WI38 (cell line): ENCODE data around the gene RAB36.

Experiments
- H3K4me3 ChIP-seq: 2 replicates; pipeline ENCODE4 v1.5.1; 2011; ENCODE audit warnings: low read depth, mild to moderate bottlenecking, control low read depth, low read length
- TF ChIP-seq, protein P1 (sequence below): IDR thresholded peaks from 2 replicates; pipeline ENCODE4 v1.5.1; 2012; ENCODE audit warnings: low read depth, mild to moderate bottlenecking, control low read depth, low read length

The RAB36 gene

GRCh38 chr22:23100124-23100801 lies 45.0 kb upstream of the RAB36 start:
- TF ChIP-seq, protein P1, sequence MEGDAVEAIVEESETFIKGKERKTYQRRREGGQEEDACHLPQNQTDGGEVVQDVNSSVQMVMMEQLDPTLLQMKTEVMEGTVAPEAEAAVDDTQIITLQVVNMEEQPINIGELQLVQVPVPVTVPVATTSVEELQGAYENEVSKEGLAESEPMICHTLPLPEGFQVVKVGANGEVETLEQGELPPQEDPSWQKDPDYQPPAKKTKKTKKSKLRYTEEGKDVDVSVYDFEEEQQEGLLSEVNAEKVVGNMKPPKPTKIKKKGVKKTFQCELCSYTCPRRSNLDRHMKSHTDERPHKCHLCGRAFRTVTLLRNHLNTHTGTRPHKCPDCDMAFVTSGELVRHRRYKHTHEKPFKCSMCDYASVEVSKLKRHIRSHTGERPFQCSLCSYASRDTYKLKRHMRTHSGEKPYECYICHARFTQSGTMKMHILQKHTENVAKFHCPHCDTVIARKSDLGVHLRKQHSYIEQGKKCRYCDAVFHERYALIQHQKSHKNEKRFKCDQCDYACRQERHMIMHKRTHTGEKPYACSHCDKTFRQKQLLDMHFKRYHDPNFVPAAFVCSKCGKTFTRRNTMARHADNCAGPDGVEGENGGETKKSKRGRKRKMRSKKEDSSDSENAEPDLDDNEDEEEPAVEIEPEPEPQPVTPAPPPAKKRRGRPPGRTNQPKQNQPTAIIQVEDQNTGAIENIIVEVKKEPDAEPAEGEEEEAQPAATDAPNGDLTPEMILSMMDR = no peak

GRCh38 chr22:23101524-23101923 lies 43.8 kb upstream of the RAB36 start:
- no peak overlapping the region for H3K4me3 ChIP-seq
- TF ChIP-seq, protein P1 = no peak

More at GRCh38 chr22:23100124-23100801, 45.0 kb upstream of the RAB36 start:
- H3K4me3 ChIP-seq = no peak overlapping the region

- TF ChIP-seq, protein P1 = no peak
- no peak overlapping the region for H3K4me3 ChIP-seq
Measured at GRCh38 chr22:23102002-23102655, 43.1 kb upstream of the RAB36 start.

GRCh38 chr22:23102776-23103175 lies 42.5 kb upstream of the RAB36 start:
- H3K4me3 ChIP-seq = no peak overlapping the region
- TF ChIP-seq, protein P1 = no peak

GRCh38 chr22:23103199-23103954 lies 41.9 kb upstream of the RAB36 start:
- TF ChIP-seq, protein P1 = no peak
- H3K4me3 ChIP-seq = no peak overlapping the region

DNA sequence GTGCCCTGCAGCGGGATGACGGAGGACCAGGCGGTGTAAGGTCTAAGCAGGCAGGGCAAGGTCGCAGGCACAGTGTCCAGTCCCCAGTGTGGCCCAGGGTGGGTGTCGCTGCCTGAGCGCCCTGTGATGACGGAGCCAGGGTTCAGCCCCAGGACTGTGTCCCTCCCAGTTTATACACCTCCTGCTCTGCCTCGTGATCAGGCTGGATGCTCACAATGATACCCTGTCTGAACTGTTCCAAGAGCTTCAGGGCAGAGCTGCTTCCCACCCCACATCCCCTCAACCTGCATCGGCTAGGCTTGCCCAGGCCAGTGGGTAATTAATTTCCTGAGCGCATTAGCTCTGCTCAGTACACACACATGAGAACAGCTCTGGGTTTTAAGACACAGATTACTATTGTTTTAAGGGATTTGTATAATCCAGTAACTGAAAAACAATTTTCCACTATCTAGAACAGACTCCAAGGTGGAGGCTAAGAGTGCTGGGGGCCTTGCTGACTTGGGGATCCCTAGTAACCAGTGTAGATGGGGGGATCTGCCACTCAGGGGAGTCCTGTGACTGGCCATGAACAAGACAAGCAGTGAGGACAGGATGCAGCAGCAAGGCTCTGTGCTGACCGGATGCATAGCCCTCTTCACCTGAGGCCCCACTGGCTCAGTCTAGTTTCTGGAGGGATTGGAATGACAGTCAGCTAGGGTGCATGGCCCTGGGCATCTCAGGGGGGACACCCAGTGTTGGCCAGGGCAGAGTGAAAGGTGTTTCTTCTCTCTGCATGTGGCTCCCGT lies 40.9 kb upstream of the RAB36 start:
- TF ChIP-seq, protein P1 = no peak
- H3K4me3 ChIP-seq = no peak overlapping the region
